Measurements from ENCODE around the gene KLHL17. TPM values are rescaled to one million over a fixed set of nuclear protein-coding genes. Genes with fewer than 3 reads are reported as not detected.

Gene KLHL17
- total and polyA plus RNA-seq, 9 of the 15 experiments (the other 6 are each of a cell fraction or from before 2014, with no cell fraction given), result 0.14 to 84.8 (median 13.0) TPM

DNA sequence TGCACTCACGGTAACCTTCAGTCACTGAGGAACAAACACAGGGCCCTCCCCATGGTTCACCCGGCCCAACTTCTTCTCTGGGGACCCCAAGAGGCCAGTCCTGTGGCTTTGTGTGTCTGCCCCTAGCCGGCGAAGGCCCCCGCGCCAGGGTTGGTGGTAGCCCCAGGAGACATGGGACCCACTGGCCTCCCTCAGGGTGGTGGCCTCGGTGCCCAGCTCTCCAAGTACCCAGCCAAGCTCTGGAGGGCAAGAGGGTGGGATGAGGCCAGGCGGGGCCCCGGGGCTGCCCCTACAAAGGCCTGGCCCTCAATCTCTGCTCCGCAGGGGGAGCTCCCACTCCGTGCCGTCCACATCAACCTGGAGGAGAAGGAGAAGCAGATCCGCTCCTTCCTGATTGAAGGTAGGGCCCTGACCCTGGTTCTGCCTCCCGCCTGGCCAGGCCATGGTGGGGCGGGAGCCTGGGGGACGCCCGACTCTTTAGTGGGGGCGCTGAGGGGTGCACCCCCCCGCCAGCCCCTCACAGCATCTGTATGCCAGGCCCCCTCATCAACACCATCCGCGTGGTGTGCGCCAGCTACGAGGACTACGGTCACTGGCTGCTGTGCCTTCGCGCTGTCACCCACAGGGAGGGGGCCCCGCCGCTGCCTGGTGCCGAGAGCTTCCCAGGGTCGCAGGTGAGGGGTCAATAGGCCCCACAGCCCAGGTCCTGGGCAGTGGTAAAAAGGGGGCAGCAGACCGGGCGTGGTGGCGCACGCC, 11.5 kb downstream of the KLHL17 start:
- intact Hi-C loops (cut with micrococcal nuclease), result no loop called here
- POLR2A ChIA-PET, result interaction anchor here (0.6 kb wide), 2 partner anchors 13 to 403 kb away, joined by 3 to 4 read pairs; partner anchors contain the start of gene NOC2L
- peaks cover 5 to 71% of the 10 kb centered on the region in 2 experiments; a peak in 4 of 5 replicates for H3K4me1 ChIP-seq (replicated peaks in 1 of 2; ENCODE audit: control insufficient read depth in 2 of 2, insufficient read depth in 2 of 2, low read length in 2 of 2)
- DNase-seq (ENCODE audit: extremely low read depth in 1 of 4, low spot score in 3 of 4) (no peak), ATAC-seq (no peak), FAIRE-seq (no peak)
- 33% methylated on average over 34 of the region's 34 CpGs for WGBS (ENCODE audit: insufficient coverage, low coverage, missing lambda C conversion rate)
- CTCF ChIA-PET (ENCODE audit: low intra/inter-chr PET ratio), result no interaction called here
- no TSS peak for BruUV-seq (replicated peaks)
- H3K4me2 ChIP-seq (ENCODE audit: insufficient read depth, low read length), result no peak overlapping the region
- no peaks in the 10 kb centered on the region for H3K9me1 ChIP-seq (ENCODE audit: control insufficient read depth, insufficient read depth, low read length)
- H3K9me3 ChIP-seq (replicated peaks; ENCODE audit: control insufficient read depth, insufficient read depth, low read depth, low read length), result peaks cover 6% of the 10 kb centered on the region
- H3K4me3 ChIP-seq, result no peak overlapping the region
- no peaks in the 10 kb centered on the region for H4K20me1 ChIP-seq (replicated peaks; ENCODE audit: control insufficient read depth, insufficient read depth, low read length)
- no peaks in the 10 kb centered on the region for H3K36me3 ChIP-seq (ENCODE audit: control insufficient read depth, insufficient read depth, low read length)
- H3K9ac ChIP-seq (ENCODE audit: insufficient read depth in 1 of 2, low read depth in 2 of 2, low read length in 2 of 2), result peak overlapping the region in 1 of 2 experiments; percentile 22; a peak in 1 of 4 replicates
- no peak overlapping the region for H3K27ac ChIP-seq (ENCODE audit: extremely low read depth, low read depth, low read length)
- peaks cover 0 to 37% of the 10 kb centered on the region in 2 experiments; a peak in 2 of 5 replicates for H3K27me3 ChIP-seq (ENCODE audit: control insufficient read depth in 2 of 2, insufficient read depth in 2 of 2, low read length in 2 of 2)
- in situ Hi-C loops (cut with MboI), result no loop called here
- no peak overlapping the region for H2AFZ ChIP-seq (ENCODE audit: low read depth, low read length)
- H3K79me2 ChIP-seq (ENCODE audit: control insufficient read depth, insufficient read depth, low read length), result no peaks in the 10 kb centered on the region
- TF ChIP-seq ZNF197 (CRISPR knock-in tag; IDR thresholded peaks at IDR 0.05; ENCODE audit: low read depth) (no peak), PYGO2 (tag; IDR thresholded peaks at IDR 0.05) (no peak), NFIC (IDR thresholded peaks at IDR 0.05) (no peak), NFYB (IDR thresholded peaks at IDR 0.05; ENCODE audit: extremely low read depth, insufficient read length) (no peak), ZFX (CRISPR knock-in tag; IDR thresholded peaks at IDR 0.05) (no peak), SRSF9 (IDR thresholded peaks at IDR 0.05; ENCODE audit: borderline replicate concordance, low read depth, low read length) (no peak), MCM2 (IDR thresholded peaks at IDR 0.05; ENCODE audit: low read depth) (no peak)
- TF ChIP-seq, protein P1, sequence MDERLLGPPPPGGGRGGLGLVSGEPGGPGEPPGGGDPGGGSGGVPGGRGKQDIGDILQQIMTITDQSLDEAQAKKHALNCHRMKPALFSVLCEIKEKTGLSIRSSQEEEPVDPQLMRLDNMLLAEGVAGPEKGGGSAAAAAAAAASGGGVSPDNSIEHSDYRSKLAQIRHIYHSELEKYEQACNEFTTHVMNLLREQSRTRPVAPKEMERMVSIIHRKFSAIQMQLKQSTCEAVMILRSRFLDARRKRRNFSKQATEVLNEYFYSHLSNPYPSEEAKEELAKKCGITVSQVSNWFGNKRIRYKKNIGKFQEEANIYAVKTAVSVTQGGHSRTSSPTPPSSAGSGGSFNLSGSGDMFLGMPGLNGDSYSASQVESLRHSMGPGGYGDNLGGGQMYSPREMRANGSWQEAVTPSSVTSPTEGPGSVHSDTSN (CRISPR knock-in tag; IDR thresholded peaks at IDR 0.05; ENCODE audit: low read depth), result no peak
- TF ChIP-seq, protein P1 (tag; conservative IDR thresholded peaks at IDR 0.05; ENCODE audit: low read depth), result no peak
- TF ChIP-seq, protein P2, sequence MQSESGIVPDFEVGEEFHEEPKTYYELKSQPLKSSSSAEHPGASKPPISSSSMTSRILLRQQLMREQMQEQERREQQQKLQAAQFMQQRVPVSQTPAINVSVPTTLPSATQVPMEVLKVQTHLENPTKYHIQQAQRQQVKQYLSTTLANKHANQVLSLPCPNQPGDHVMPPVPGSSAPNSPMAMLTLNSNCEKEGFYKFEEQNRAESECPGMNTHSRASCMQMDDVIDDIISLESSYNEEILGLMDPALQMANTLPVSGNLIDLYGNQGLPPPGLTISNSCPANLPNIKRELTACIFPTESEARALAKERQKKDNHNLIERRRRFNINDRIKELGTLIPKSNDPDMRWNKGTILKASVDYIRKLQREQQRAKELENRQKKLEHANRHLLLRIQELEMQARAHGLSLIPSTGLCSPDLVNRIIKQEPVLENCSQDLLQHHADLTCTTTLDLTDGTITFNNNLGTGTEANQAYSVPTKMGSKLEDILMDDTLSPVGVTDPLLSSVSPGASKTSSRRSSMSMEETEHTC (IDR thresholded peaks at IDR 0.05), result no peak
- TF ChIP-seq, protein P3, sequence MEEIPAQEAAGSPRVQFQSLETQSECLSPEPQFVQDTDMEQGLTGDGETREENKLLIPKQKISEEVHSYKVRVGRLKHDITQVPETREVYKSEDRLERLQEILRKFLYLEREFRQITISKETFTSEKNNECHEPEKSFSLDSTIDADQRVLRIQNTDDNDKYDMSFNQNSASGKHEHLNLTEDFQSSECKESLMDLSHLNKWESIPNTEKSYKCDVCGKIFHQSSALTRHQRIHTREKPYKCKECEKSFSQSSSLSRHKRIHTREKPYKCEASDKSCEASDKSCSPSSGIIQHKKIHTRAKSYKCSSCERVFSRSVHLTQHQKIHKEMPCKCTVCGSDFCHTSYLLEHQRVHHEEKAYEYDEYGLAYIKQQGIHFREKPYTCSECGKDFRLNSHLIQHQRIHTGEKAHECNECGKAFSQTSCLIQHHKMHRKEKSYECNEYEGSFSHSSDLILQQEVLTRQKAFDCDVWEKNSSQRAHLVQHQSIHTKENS (CRISPR knock-in tag; IDR thresholded peaks at IDR 0.05), result no peak
- TF ChIP-seq, protein P4, sequence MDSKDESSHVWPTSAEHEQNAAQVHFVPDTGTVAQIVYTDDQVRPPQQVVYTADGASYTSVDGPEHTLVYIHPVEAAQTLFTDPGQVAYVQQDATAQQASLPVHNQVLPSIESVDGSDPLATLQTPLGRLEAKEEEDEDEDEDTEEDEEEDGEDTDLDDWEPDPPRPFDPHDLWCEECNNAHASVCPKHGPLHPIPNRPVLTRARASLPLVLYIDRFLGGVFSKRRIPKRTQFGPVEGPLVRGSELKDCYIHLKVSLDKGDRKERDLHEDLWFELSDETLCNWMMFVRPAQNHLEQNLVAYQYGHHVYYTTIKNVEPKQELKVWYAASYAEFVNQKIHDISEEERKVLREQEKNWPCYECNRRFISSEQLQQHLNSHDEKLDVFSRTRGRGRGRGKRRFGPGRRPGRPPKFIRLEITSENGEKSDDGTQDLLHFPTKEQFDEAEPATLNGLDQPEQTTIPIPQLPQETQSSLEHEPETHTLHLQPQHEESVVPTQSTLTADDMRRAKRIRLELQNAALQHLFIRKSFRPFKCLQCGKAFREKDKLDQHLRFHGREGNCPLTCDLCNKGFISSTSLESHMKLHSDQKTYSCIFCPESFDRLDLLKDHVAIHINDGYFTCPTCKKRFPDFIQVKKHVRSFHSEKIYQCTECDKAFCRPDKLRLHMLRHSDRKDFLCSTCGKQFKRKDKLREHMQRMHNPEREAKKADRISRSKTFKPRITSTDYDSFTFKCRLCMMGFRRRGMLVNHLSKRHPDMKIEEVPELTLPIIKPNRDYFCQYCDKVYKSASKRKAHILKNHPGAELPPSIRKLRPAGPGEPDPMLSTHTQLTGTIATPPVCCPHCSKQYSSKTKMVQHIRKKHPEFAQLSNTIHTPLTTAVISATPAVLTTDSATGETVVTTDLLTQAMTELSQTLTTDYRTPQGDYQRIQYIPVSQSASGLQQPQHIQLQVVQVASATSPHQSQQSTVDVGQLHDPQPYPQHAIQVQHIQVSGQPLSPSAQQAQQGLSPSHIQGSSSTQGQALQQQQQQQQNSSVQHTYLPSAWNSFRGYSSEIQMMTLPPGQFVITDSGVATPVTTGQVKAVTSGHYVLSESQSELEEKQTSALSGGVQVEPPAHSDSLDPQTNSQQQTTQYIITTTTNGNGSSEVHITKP (IDR thresholded peaks at IDR 0.05; ENCODE audit: partially characterized antibody), result no peak
